WI38 (cell line): ENCODE results near the gene GLT6D1.
"Not testable (repeated sequence)": the region's sequence is repeated elsewhere in the genome, so short reads cannot be mapped to it uniquely, and the experiment has no call there.

Experiments used
- H3K4me3 ChIP-seq: 2 replicates; pipeline ENCODE4 v1.5.1; 2011; ENCODE audit warnings: low read depth, mild to moderate bottlenecking, control low read depth, low read length
- CTCF ChIP-seq: IDR thresholded peaks from 2 replicates; pipeline ENCODE4 v1.5.1; 2012; ENCODE audit warnings: low read depth, mild to moderate bottlenecking, control low read depth, low read length

Gene GLT6D1

DNA sequence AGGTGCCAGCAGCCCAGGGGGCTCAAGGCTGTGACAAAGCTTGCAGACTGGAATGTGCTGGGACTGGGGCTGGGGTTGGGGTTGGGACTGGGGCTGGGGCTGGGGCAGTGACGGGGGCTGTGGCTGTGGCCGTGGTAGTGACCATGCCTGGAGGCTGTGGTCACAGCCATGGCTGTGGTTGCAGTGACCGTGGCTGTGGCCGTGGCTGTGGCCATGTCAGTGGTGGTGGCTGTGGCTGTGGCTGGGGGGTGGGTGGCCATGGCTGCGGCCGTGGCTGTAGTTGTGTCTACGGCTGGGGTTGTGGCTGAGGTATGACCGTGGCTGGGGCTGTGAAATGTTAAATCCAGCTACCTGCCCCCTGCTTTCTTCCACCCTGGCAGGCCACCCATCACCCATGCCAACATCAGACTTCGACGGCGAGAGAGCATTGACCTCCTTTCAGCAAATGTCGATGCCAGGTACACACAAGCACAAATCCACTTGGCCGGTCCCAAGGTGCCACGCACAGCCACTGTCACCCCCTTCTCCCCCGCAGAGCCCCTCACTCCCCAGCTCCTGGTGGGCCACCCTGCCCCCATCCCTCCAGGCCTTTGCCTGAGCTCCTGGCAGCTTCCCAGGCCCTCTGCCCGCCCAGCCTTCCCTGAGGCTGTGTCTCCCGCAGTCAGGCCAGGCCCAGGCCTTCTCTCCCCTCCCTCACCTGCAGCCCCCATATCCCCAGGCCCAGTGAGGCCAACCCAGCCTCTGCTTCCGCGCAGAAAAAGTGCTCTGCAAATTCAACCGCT, 39.1 kb upstream of the GLT6D1 start:
- TF ChIP-seq CTCF: no peak
- H3K4me3 ChIP-seq: no peak overlapping the region

DNA sequence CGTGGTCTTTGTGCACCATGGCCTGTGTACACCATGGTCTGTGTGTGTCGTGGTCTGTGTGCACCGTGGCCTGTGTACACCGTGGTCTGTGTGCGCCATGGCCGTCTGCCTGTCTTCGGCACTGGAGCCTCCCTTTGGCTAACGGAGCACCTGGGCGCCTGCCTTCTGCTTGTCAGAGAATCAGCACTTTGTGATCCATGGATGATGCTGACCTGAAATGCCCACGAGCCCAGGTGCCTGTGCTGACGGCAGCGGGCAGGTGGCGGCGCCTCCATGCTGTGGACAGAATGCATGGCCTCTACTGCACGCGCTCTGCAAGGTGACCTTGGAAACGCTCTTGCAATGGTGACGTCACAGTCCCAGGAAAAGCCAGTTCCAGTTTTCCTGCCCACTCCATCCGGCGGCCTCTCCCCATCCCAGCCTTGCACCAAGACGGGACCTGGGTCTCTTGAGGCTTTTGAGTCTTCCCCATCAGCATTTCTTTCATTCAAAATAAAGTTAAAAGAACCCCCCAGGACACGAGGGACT, 38.4 kb upstream of the GLT6D1 start:
- no peak for TF ChIP-seq CTCF
- no peak overlapping the region for H3K4me3 ChIP-seq

- TF ChIP-seq CTCF: no peak
- H3K4me3 ChIP-seq: no peak overlapping the region
These were observed 37.6 kb upstream of the GLT6D1 start for GRCh38 chr9:135676891-135677290.

GRCh38 chr9:135674977-135675376, 35.6 kb upstream of the GLT6D1 start:
- H3K4me3 ChIP-seq: no peak overlapping the region
- no peak for TF ChIP-seq CTCF

- no peak overlapping the region for H3K4me3 ChIP-seq
These were observed 34.6 kb upstream of the GLT6D1 start for GRCh38 chr9:135673941-135674340.

GRCh38 chr9:135672786-135673185, 33.4 kb upstream of the GLT6D1 start:
- not testable (repeated sequence) for H3K4me3 ChIP-seq

More at GRCh38 chr9:135673941-135674340, 34.6 kb upstream of the GLT6D1 start:
- TF ChIP-seq CTCF: no peak

- no peak overlapping the region for H3K4me3 ChIP-seq
- no peak for TF ChIP-seq CTCF
These were observed 32.3 kb upstream of the GLT6D1 start for GRCh38 chr9:135671591-135672041.
